WERI-Rb-1 (cell line): ENCODE data around the gene MDH1B.

Experiments used
- DNase-seq: peaks from one replicate; pipeline ENCODE4 v3.0.0-alpha.2; 2020
- H3K27ac ChIP-seq: fragments of 250-450 bp; sonication (Bioruptor Pico); 2 replicates; pipeline ENCODE4 v1.5.1; 2020; ENCODE audit warnings: mild to moderate bottlenecking, moderate library complexity
- H3K27me3 ChIP-seq: fragments of 250-450 bp; sonication (Bioruptor Pico); 2 replicates; pipeline ENCODE4 v1.5.1; 2021; ENCODE audit warnings: mild to moderate bottlenecking, low read depth, moderate library complexity; ENCODE audit not compliant: insufficient read depth, severe bottlenecking
- H3K36me3 ChIP-seq: fragments of 250-450 bp; sonication (Bioruptor Pico); 2 replicates; pipeline ENCODE4 v1.5.1; 2020; ENCODE audit warnings: mild to moderate bottlenecking, moderate library complexity
- H3K4me3 ChIP-seq: 2 replicates; pipeline ENCODE4 v1.5.1; 2011; ENCODE audit warnings: low read depth, mild to moderate bottlenecking, control low read depth, low read length
- H3K9me3 ChIP-seq: fragments of 250-450 bp; sonication (Bioruptor Pico); 2 replicates; pipeline ENCODE4 v1.5.1; 2021; ENCODE audit warnings: mild to moderate bottlenecking, moderate library complexity; ENCODE audit not compliant: severe bottlenecking
- CTCF ChIP-seq: IDR thresholded peaks from 2 replicates; pipeline ENCODE4 v1.5.1; 2011; ENCODE audit warnings: low read depth, mild to moderate bottlenecking, control low read depth, inconsistent platforms, low read length

The MDH1B gene

DNA sequence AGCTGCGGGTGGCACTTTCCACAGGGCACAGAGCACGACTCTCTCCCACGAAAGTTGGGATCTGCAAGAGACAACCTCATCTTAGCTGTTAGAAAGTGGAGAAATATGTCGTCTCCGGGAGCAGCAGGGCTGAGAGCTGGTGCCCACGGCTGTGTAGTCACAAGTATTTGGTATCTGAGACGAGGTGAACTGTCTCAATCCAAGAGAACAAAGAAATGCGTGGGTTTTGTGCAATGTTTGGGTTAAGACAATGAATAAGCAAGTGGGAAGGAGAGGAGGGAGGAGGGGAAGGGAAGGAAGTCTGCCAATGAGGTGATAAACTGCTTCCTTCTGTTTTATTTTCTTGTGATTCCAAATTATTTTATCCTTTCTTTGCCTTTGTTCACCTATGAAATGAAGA is 65.0 kb downstream of the MDH1B start:
- DNase-seq: no peak
- H3K9me3 ChIP-seq: no peaks in the 10 kb centered on the region
- no peak overlapping the region for H3K4me3 ChIP-seq
- no peaks in the 10 kb centered on the region for H3K36me3 ChIP-seq
- no peak for TF ChIP-seq CTCF
- no peak overlapping the region for H3K27ac ChIP-seq
- H3K27me3 ChIP-seq: no peaks in the 10 kb centered on the region

DNA sequence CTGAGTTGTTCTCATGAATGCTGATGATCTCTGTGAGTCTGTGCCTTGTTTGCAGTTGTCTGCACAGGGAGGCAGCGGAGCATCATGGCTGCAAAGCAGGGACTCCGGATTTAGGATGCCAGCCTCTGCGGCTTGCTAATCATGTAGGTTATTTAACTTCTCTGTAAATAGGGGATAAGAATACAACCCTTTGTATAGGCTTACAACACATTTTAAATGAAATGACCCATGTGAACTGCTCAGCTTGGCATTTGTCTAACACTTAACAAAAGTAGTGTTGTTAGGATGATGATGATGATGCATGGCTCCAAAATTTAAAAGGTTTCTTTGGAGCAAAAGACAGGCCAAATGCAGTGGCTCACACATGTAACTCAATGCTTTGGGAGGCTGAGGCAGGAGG is 66.3 kb downstream of the MDH1B start:
- no peaks in the 10 kb centered on the region for H3K36me3 ChIP-seq
- DNase-seq: no peak
- no peak overlapping the region for H3K4me3 ChIP-seq
- TF ChIP-seq CTCF: no peak
- H3K9me3 ChIP-seq: no peaks in the 10 kb centered on the region
- no peak overlapping the region for H3K27ac ChIP-seq
- H3K27me3 ChIP-seq: no peaks in the 10 kb centered on the region

GRCh38 chr2:206696910-206697309 is 68.2 kb downstream of the MDH1B start:
- no peak for DNase-seq
- H3K27ac ChIP-seq: no peak overlapping the region
- no peak for TF ChIP-seq CTCF
- H3K9me3 ChIP-seq: no peaks in the 10 kb centered on the region
- H3K27me3 ChIP-seq: no peaks in the 10 kb centered on the region
- no peak overlapping the region for H3K4me3 ChIP-seq
- no peaks in the 10 kb centered on the region for H3K36me3 ChIP-seq

GRCh38 chr2:206693399-206694137 is 71.6 kb downstream of the MDH1B start:
- DNase-seq: peak; percentile 20
- Histone ChIP-seq H3K27ac (no peak overlapping the region), H3K27me3 (no peaks in the 10 kb centered on the region), H3K4me3 (no peak overlapping the region), H3K36me3 (no peaks in the 10 kb centered on the region), H3K9me3 (no peaks in the 10 kb centered on the region)
- TF ChIP-seq CTCF: peak; percentile 41; the same call in 1 of the 2 replicates

DNA sequence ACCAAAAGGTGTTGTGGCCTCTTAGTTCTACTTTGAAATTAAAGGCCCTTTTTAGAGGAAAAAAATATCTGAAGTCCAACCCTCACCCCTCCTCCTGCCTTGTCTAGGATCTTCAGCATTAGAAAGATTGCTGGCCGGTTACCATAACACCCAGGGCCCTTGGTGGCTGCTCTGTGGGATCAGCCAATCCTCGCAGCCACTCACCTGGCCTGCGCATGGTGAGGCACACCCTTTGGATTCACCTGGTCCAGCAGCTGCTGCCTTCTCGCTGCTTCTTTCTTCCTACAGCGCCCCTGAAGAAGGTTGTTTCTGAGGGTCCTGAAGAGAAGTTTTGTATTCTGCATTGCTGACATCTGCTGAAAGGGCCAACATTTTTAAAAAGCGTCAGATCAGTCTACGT is 72.2 kb downstream of the MDH1B start:
- H3K4me3 ChIP-seq: no peak overlapping the region
- H3K9me3 ChIP-seq: no peaks in the 10 kb centered on the region
- H3K27me3 ChIP-seq: no peaks in the 10 kb centered on the region
- no peak for TF ChIP-seq CTCF
- no peak overlapping the region for H3K27ac ChIP-seq
- H3K36me3 ChIP-seq: no peaks in the 10 kb centered on the region
- no peak for DNase-seq

DNA sequence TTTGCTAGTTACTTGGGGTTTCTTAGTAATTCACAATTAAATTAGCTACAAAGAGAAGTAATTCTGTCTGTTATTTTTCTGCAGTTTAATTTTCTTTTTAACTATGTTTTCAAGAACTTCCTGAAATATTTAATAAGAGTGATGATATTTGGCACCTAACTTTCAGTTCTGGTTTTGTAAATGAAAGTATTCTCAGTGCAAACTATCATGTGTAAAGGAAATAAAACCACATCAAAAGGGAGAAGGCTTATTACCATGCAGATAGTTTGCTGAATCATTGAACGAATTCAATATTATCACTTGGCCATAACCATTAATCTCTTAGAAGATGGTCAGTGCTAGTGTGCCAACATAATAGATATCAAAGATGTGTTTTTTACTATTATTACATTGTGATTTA is 76.1 kb downstream of the MDH1B start:
- Histone ChIP-seq H3K27ac (no peak overlapping the region), H3K4me3 (no peak overlapping the region), H3K27me3 (no peaks in the 10 kb centered on the region), H3K36me3 (no peaks in the 10 kb centered on the region), H3K9me3 (no peaks in the 10 kb centered on the region)
- no peak for TF ChIP-seq CTCF
- no peak for DNase-seq
